ENCODE results near the gene PPM1H. TPM values are rescaled to one million over a fixed set of nuclear protein-coding genes. Genes with fewer than 3 reads are reported as not detected.

PPM1H gene
- total and polyA plus RNA-seq, 11 donors, result 1.3 to 9.6 (median 4.9) TPM

DNA sequence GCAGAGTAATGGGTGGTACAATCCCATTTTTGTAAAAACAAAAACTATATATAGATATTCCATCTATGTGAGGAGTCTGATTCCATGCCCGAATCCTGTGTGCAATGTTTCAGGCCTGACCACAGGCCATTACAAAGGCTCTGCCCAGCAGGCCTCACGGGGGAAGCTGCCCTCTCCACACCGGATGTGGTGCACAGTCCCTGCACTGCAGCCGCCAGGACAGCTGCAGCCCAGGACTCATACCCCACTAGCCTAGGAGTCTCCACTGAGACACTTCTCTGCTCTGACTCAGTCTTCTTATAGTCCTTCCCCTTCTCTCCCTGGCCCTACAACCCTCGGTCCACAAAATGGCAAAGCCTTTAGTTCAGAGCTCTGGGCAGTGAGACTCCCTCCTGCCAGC is 190.4 kb downstream of the PPM1H start:
- Histone ChIP-seq H3K9me3 (no peaks in the 10 kb centered on the region), H3K27me3 (no peaks in the 10 kb centered on the region), H3K4me3 (no peak overlapping the region), H3K36me3 (no peaks in the 10 kb centered on the region), H3K4me1 (peaks cover 0 to 21% (median under 1%) of the 10 kb centered on the region in 12 donors), H3K27ac (peak overlapping the region in 3 of 12 donors; percentile 4 to 87 (median 40))
- no peak for TF ChIP-seq POLR2A (IDR thresholded peaks at IDR 0.05)
- TF ChIP-seq, protein P1, sequence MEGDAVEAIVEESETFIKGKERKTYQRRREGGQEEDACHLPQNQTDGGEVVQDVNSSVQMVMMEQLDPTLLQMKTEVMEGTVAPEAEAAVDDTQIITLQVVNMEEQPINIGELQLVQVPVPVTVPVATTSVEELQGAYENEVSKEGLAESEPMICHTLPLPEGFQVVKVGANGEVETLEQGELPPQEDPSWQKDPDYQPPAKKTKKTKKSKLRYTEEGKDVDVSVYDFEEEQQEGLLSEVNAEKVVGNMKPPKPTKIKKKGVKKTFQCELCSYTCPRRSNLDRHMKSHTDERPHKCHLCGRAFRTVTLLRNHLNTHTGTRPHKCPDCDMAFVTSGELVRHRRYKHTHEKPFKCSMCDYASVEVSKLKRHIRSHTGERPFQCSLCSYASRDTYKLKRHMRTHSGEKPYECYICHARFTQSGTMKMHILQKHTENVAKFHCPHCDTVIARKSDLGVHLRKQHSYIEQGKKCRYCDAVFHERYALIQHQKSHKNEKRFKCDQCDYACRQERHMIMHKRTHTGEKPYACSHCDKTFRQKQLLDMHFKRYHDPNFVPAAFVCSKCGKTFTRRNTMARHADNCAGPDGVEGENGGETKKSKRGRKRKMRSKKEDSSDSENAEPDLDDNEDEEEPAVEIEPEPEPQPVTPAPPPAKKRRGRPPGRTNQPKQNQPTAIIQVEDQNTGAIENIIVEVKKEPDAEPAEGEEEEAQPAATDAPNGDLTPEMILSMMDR (IDR thresholded peaks at IDR 0.05), result no peak
- WGBS, 4 donors, result 86 to 91% (median 91%) methylated on average over 5 of the region's 5 CpGs
- ATAC-seq, result peak; percentile 67 to 84 (median 78)
- DNase-seq, result peak in 3 of 5 donors; percentile 42 to 68 (median 46)
- intact Hi-C loops (cut with DNase I), result no loop called here

DNA sequence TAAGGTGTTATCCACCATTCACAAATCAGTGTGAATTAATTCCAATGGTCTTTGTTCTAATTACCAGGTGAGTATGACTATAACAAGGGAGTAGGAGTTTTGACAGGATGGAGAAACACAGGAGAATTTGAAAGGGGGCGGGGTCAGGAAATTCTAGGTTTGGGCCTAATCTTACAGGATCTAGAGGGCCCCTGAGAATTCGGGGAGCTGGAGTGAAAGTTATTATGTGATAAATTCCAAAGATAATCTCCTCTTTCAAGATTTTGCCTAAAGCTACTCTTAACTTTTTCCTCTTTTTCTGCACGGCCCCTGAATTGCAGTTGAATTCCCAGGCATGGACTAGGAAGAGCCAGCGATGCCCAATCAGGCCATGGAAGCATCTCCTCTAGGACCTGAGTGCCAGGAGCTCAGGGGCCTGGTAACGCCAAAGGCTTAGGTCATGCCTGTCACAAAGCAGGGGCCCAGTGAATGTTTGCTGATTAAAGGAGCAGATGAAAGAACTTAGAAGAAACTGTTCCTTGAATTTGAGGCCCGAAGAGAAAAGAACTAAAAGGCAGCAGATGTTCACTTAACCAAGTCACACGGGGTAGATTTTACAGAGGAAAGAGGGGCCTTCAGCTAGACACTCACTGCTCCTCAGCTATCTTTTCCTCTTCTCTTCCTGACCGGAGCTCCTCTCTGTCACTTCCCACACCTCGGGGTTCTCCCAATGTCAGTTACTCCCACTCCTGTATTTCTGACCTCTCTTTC is 195.5 kb downstream of the PPM1H start:
- no peaks in the 10 kb centered on the region for H3K9me3 ChIP-seq
- ATAC-seq (peak in 1 of 4 donors; percentile 42), DNase-seq (no peak)
- peaks cover 0 to 16% (median 2%) of the 10 kb centered on the region in 12 donors for H3K4me1 ChIP-seq
- peak overlapping the region in 8 of 12 donors; percentile 0 to 55 (median 32) for H3K27ac ChIP-seq
- peaks cover 0 to 2% (median 0%) of the 10 kb centered on the region in 9 donors for H3K36me3 ChIP-seq
- H3K27me3 ChIP-seq, result no peaks in the 10 kb centered on the region
- no peak overlapping the region for H3K4me3 ChIP-seq
- intact Hi-C loops (cut with DNase I), result loop anchor here in 2 of 10 donors (5.0 to 10.0 kb wide), 2 partner anchors 43 to 45 kb away; no protein-coding TSS in a partner anchor
- WGBS, 4 donors, result 62 to 72% (median 65%) methylated on average over 9 of the region's 9 CpGs
- TF ChIP-seq POLR2A (IDR thresholded peaks at IDR 0.05), result no peak
- TF ChIP-seq, protein P1 (IDR thresholded peaks at IDR 0.05), result no peak

DNA sequence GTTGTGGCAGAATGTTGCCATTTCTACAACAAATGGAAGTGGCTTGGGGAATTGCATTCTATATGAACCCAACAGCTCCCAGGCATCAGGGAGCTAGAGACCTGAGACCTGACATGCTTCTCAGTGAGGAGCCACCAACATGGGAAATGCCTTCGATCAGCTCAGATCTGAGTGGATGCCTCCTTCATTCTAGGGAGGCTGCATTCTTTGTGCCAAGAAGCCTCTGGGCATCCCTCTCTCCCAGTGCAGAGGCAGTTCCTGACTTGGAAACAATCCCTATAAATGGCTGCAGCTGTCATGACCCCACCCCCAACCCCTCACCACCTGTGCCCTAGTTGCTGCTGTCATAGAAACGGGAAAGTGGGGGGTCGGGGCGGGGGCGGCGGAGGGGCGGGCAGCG is 196.3 kb downstream of the PPM1H start:
- TF ChIP-seq, protein P1 (IDR thresholded peaks at IDR 0.05), result no peak
- no peak for TF ChIP-seq POLR2A (IDR thresholded peaks at IDR 0.05)
- no peaks in the 10 kb centered on the region for H3K9me3 ChIP-seq
- intact Hi-C loops (cut with DNase I), result loop anchor here in 2 of 10 donors (5.0 to 10.0 kb wide), 2 partner anchors 44 to 46 kb away; no protein-coding TSS in a partner anchor

DNA sequence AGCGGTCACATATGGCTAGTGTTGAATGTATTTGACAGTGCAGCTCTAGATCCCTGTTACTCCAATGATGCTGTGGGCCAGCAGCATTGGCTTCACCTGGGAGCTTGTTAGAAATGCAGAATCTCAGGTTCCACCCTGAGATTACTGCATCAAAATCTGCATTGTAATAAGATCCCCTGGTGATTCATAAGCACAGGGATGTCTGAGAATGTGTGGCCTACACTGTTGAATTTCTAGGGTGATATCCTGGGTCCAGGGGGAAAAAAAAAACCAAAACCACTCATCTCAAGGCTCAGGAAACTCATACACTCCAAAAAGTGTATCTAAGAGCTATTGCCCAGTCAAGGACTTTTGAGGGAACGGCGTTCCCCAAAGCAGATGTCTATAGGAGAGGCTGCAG is 196.8 kb downstream of the PPM1H start:
- peaks cover 0 to 26% (median 2%) of the 10 kb centered on the region in 12 donors for H3K4me1 ChIP-seq
- 97 to 100% (median 99%) methylated on average over 3 of the region's 3 CpGs for WGBS, 4 donors
- no peak overlapping the region for H3K27ac ChIP-seq
- no peaks in the 10 kb centered on the region for H3K27me3 ChIP-seq
- ATAC-seq, result no peak
- peaks cover 0 to 2% (median 0%) of the 10 kb centered on the region in 9 donors for H3K36me3 ChIP-seq
- intact Hi-C loops (cut with DNase I), result loop anchor here in 2 of 10 donors (5.0 to 10.0 kb wide), 2 partner anchors 44 to 47 kb away; no protein-coding TSS in a partner anchor
- H3K4me3 ChIP-seq, result no peak overlapping the region
- TF ChIP-seq, protein P1 (IDR thresholded peaks at IDR 0.05), result no peak
- TF ChIP-seq POLR2A (IDR thresholded peaks at IDR 0.05), result no peak
- DNase-seq, result no peak
- H3K9me3 ChIP-seq, result no peaks in the 10 kb centered on the region

More for the DNA sequence above, 196.3 kb downstream of the PPM1H start:
- WGBS, 4 donors, result 89 to 96% (median 94%) methylated on average over 8 of the region's 8 CpGs
- DNase-seq (no peak), ATAC-seq (no peak)
- no peak overlapping the region for H3K4me3 ChIP-seq
- H3K4me1 ChIP-seq, result peaks cover 0 to 21% (median 2%) of the 10 kb centered on the region in 12 donors
- H3K27me3 ChIP-seq, result no peaks in the 10 kb centered on the region
- peaks cover 0 to 2% (median 0%) of the 10 kb centered on the region in 9 donors for H3K36me3 ChIP-seq
- H3K27ac ChIP-seq, result no peak overlapping the region

Data from heart left ventricle (tissue), 16 donors.